IMR-90 (cell line): ENCODE data around the gene CDH22. TPM values are rescaled to one million over a fixed set of nuclear protein-coding genes. Genes with fewer than 3 reads are reported as not detected.

Experiments
- ATAC-seq: fragments of 200-7000 bp; cut with Tn5 transposase; 2 replicates; pipeline ENCODE4 v1.9.1; 2020; ENCODE audit warnings: low read depth, mild to moderate bottlenecking, moderate library complexity
- BruUV-seq: library from RNA; stranded (reverse); fragments of 400-500 nt; replicated peaks from 2 replicates; lab custom pipeline; 2021; lab: Mats Ljungman, UMichigan
- CTCF ChIA-PET: fragments of 300-600 bp; formaldehyde crosslinking; extraction: SDS; loops from one replicate; lab custom pipeline; 2021; ENCODE audit warnings: antibody characterized with exemption; lab: Yijun Ruan, JAX
- POLR2A ChIA-PET: fragments of 300-600 bp; sonication (Branson Sonifier 250); formaldehyde crosslinking; loops from one replicate; lab custom pipeline; 2022; ENCODE audit warnings: antibody characterized with exemption; ENCODE audit not compliant: unreplicated experiment; lab: Charles Lee
- DNase-seq: peaks from one replicate; pipeline ENCODE4 v3.0.0; 2013
- H2AFZ ChIP-seq: replicated peaks from 2 replicates; pipeline ENCODE3; 2013; ENCODE audit warnings: low read length, mild to moderate bottlenecking; ENCODE audit not compliant: poor library complexity
- H2AK5ac ChIP-seq: 2 replicates; pipeline ENCODE4 v1.6.1; 2013; ENCODE audit warnings: low read depth, low read length, inconsistent platforms
- H2AK9ac ChIP-seq: replicated peaks from 2 replicates; pipeline ENCODE3; 2013; ENCODE audit warnings: mild to moderate bottlenecking, low read depth, low read length, moderate library complexity; ENCODE audit not compliant: poor library complexity
- H2BK120ac ChIP-seq: 2 replicates; pipeline ENCODE4 v1.6.1; 2013; ENCODE audit warnings: low read depth, low read length, inconsistent platforms
- H2BK15ac ChIP-seq: 3 replicates; pipeline ENCODE4 v1.6.1; 2013; ENCODE audit warnings: low read depth, low read length, inconsistent platforms
- H2BK20ac ChIP-seq: 2 replicates; pipeline ENCODE4 v1.6.1; 2013; ENCODE audit warnings: low read depth, mild to moderate bottlenecking, inconsistent platforms, low read length, moderate library complexity
- H2BK5ac ChIP-seq: 2 replicates; pipeline ENCODE4 v1.6.1; 2013; ENCODE audit warnings: mild to moderate bottlenecking, low read depth, low read length, inconsistent platforms; ENCODE audit not compliant: poor library complexity, severe bottlenecking
- H3K14ac ChIP-seq: replicated peaks from 2 replicates; pipeline ENCODE4 v1.6.1; 2013; ENCODE audit warnings: low read depth, low read length, inconsistent platforms
- H3K18ac ChIP-seq: 2 replicates; pipeline ENCODE4 v1.6.1; 2013; ENCODE audit warnings: low read depth, low read length, control low read depth
- H3K23ac ChIP-seq: 2 replicates; pipeline ENCODE4 v1.6.1; 2013; ENCODE audit warnings: low read depth, low read length, inconsistent platforms
- H3K27ac ChIP-seq: 2 replicates; pipeline ENCODE4 v1.5.1; 2013; ENCODE audit warnings: mild to moderate bottlenecking, control low read depth, low read length; ENCODE audit not compliant: insufficient read depth
- H3K27me3 ChIP-seq: 2 replicates; pipeline ENCODE4 v1.6.1; 2013; ENCODE audit warnings: low read length; ENCODE audit not compliant: control insufficient read depth, insufficient read depth
- H3K36me3 ChIP-seq: 2 replicates; pipeline ENCODE4 v1.6.1; 2013; ENCODE audit warnings: low read length, mixed read lengths; ENCODE audit not compliant: control insufficient read depth, insufficient read depth
- H3K4ac ChIP-seq: 2 replicates; pipeline ENCODE4 v1.6.1; 2013; ENCODE audit warnings: low read depth, low read length, inconsistent platforms
- H3K4me1 ChIP-seq: 2 replicates; pipeline ENCODE4 v1.6.1; 2013; ENCODE audit warnings: low read length, mixed read lengths; ENCODE audit not compliant: control insufficient read depth, insufficient read depth
- H3K4me2 ChIP-seq: 2 replicates; pipeline ENCODE4 v1.6.1; 2013; ENCODE audit warnings: low read depth, mild to moderate bottlenecking, control low read depth, low read length, moderate library complexity
- H3K4me3 ChIP-seq: 2 replicates; pipeline ENCODE4 v1.5.1; 2013; ENCODE audit warnings: low read depth, mild to moderate bottlenecking, control low read depth, low read length, moderate library complexity; ENCODE audit not compliant: insufficient read depth
- H3K56ac ChIP-seq: 2 replicates; pipeline ENCODE4 v1.6.1; 2013; ENCODE audit warnings: low read length, inconsistent platforms; ENCODE audit not compliant: insufficient read depth; ENCODE audit errors: extremely low read depth
- H3K79me1 ChIP-seq, 2 experiments: 2 replicates each; pipeline ENCODE4 v1.6.1; 2013; ENCODE audit warnings: low read length in 2 of 2, inconsistent platforms in 1 of 2, low read depth in 1 of 2
- H3K9ac ChIP-seq: 2 replicates; pipeline ENCODE4 v1.6.1; 2013; ENCODE audit warnings: low read depth, low read length, control low read depth
- H3K9me1 ChIP-seq: 2 replicates; pipeline ENCODE4 v1.6.1; 2013; ENCODE audit warnings: low read length, inconsistent platforms; ENCODE audit not compliant: insufficient read depth
- H3K9me3 ChIP-seq: 2 replicates; pipeline ENCODE4 v1.6.1; 2013; ENCODE audit warnings: low read length; ENCODE audit not compliant: control insufficient read depth, insufficient read depth
- H4K20me1 ChIP-seq: 2 replicates; pipeline ENCODE4 v1.6.1; 2013; ENCODE audit warnings: low read length, inconsistent platforms; ENCODE audit not compliant: insufficient read depth
- H4K5ac ChIP-seq: 2 replicates; pipeline ENCODE4 v1.6.1; 2013; ENCODE audit warnings: mild to moderate bottlenecking, low read depth, low read length, control low read depth
- H4K8ac ChIP-seq, 2 experiments: 2 replicates each; pipeline ENCODE4 v1.6.1; 2013; ENCODE audit warnings: low read depth in 2 of 2, low read length in 2 of 2, control low read depth in 1 of 2, inconsistent platforms in 1 of 2
- H4K91ac ChIP-seq: 2 replicates; pipeline ENCODE4 v1.6.1; 2013; ENCODE audit warnings: low read depth, low read length, inconsistent platforms; ENCODE audit not compliant: insufficient read depth
- BHLHE40 ChIP-seq: fragments of 150-350 bp; IDR thresholded peaks from 2 replicates; pipeline ENCODE4 v1.6.1; 2016; ENCODE audit warnings: mild to moderate bottlenecking, low read depth, low read length
- CEBPB ChIP-seq: IDR thresholded peaks from 2 replicates; pipeline ENCODE4 v1.6.1; 2012; ENCODE audit warnings: low read depth, low read length, improper control_type of control experiment
- CHD1 ChIP-seq: IDR thresholded peaks from 2 replicates; pipeline ENCODE4 v1.6.1; 2012; ENCODE audit warnings: low read depth, low read length, improper control_type of control experiment
- FOS ChIP-seq: fragments of 150-350 bp; IDR thresholded peaks from 2 replicates; pipeline ENCODE4 v1.6.1; 2016; ENCODE audit warnings: low read depth, low read length
- MAFK ChIP-seq: IDR thresholded peaks from 2 replicates; pipeline ENCODE4 v1.6.1; 2012; ENCODE audit warnings: low read depth, low read length, improper control_type of control experiment
- MAZ ChIP-seq: IDR thresholded peaks from 2 replicates; pipeline ENCODE4 v1.6.1; 2012; ENCODE audit warnings: low read depth, mild to moderate bottlenecking, low read length, improper control_type of control experiment, moderate library complexity, borderline replicate concordance
- MXI1 ChIP-seq: IDR thresholded peaks from 2 replicates; pipeline ENCODE4 v1.6.1; 2012; ENCODE audit warnings: low read depth, mild to moderate bottlenecking, low read length, moderate library complexity, borderline replicate concordance
- NFE2L2 ChIP-seq: fragments of 150-350 bp; IDR thresholded peaks from 2 replicates; pipeline ENCODE4 v1.6.1; 2016; ENCODE audit warnings: low read depth, mild to moderate bottlenecking, low read length
- POLR2A ChIP-seq: IDR thresholded peaks from 2 replicates; pipeline ENCODE4 v1.6.1; 2012; ENCODE audit warnings: mild to moderate bottlenecking, low read depth, low read length
- RAD21 ChIP-seq: IDR thresholded peaks from 2 replicates; pipeline ENCODE4 v1.6.1; 2012; ENCODE audit warnings: low read length, improper control_type of control experiment
- RCOR1 ChIP-seq: IDR thresholded peaks from 2 replicates; pipeline ENCODE4 v1.6.1; 2012; ENCODE audit warnings: mild to moderate bottlenecking, low read length, improper control_type of control experiment; ENCODE audit not compliant: insufficient replicate concordance
- RFX5 ChIP-seq: IDR thresholded peaks from 2 replicates; pipeline ENCODE4 v1.8.0; 2012; ENCODE audit warnings: low read depth, mild to moderate bottlenecking, low read length, moderate library complexity
- SMC3 ChIP-seq: fragments of 150-350 bp; IDR thresholded peaks from 2 replicates; pipeline ENCODE4 v1.6.1; 2016; ENCODE audit warnings: low read depth, mild to moderate bottlenecking, antibody characterized with exemption, low read length, moderate library complexity
- WGBS, 2 experiments: methylation state at CpG; one replicate each; pipeline versions ENCODE4 v1.1.5 to v1.1.7; 2013; ENCODE audit warnings: missing lambda C conversion rate in 2 of 2; ENCODE audit not compliant: insufficient read length in 1 of 2; ENCODE audit errors: extremely low coverage in 2 of 2; 5-methylcytosine and 5-hydroxymethylcytosine counted together
- dilution Hi-C: fragments of 300-500 bp; cut with HindIII; formaldehyde crosslinking; loops from one replicate; pipeline ENCODE4 v1.14.3; 2018; ENCODE audit warnings: low sequenced_read_pairs; ENCODE audit not compliant: unreplicated experiment
- in situ Hi-C: fragments of 300-500 bp; cut with MboI; formaldehyde crosslinking; loops from 3 replicates; pipeline ENCODE4 v1.14.3; 2019; ENCODE audit warnings: low sequenced_read_pairs, inconsistent platforms, mixed read lengths
- intact Hi-C: fragments of 100-400 bp; cut with micrococcal nuclease; formaldehyde crosslinking; loops from 2 replicates; pipeline ENCODE4 v1.10.0; 2022
- polyA plus RNA-seq, 3 experiments: library from polyadenylated mRNA; depleted of rRNA; stranded (reverse); fragments of >200 nt; gene quantifications; 2 replicates each; pipeline ENCODE4 v1.2.3, GENCODE V29; 2012; ENCODE audit warnings: low replicate concordance in 1 of 3
- total RNA-seq: library from RNA; depleted of rRNA; stranded (reverse); fragments of >200 nt; gene quantifications from 2 replicates; pipeline ENCODE4 v1.2.3, GENCODE V29; 2012
- TF ChIP-seq, protein P1 (sequence below): fragments of 150-350 bp; IDR thresholded peaks from 2 replicates; pipeline ENCODE4 v1.6.1; 2016; ENCODE audit warnings: low read depth, mild to moderate bottlenecking, low read length, moderate library complexity, borderline replicate concordance
- TF ChIP-seq, protein P2 (sequence below): fragments of 150-350 bp; IDR thresholded peaks from 2 replicates; pipeline ENCODE4 v1.6.1; 2017; ENCODE audit warnings: mild to moderate bottlenecking, antibody characterized with exemption, low read length, low read depth
- TF ChIP-seq, protein P3 (sequence below): conservative IDR thresholded peaks from 2 replicates; pipeline ENCODE4 v1.5.1; 2012; ENCODE audit warnings: mild to moderate bottlenecking, low read depth, low read length, improper control_type of control experiment

The CDH22 gene
- total and polyA plus RNA-seq, 2 of the 4 experiments (the other 2 are of a cell fraction): not detected

GRCh38 chr20:46298374-46298773, 9.9 kb downstream of the CDH22 start:
- WGBS, 2 experiments: 81 to 100% methylated on average over 3 of the region's 3 CpGs
- Histone ChIP-seq H2AK9ac (no peak overlapping the region), H3K79me1 (no peaks in the 10 kb centered on the region), H2BK120ac (no peak overlapping the region), H3K23ac (no peak overlapping the region), H4K91ac (no peak overlapping the region), H3K9me1 (no peaks in the 10 kb centered on the region), H2AFZ (no peak overlapping the region), H3K4ac (no peak overlapping the region), H3K27me3 (peaks cover 28% of the 10 kb centered on the region), H4K5ac (no peak overlapping the region), H2AK5ac (no peak overlapping the region), H3K4me1 (no peaks in the 10 kb centered on the region), H4K20me1 (no peaks in the 10 kb centered on the region), H3K9me3 (no peaks in the 10 kb centered on the region), H3K27ac (no peak overlapping the region), H2BK5ac (no peak overlapping the region), H3K4me2 (no peak overlapping the region), H2BK20ac (no peak overlapping the region), H4K8ac (no peak overlapping the region), H3K56ac (no peak overlapping the region), H3K4me3 (no peak overlapping the region), H3K36me3 (no peaks in the 10 kb centered on the region), H3K18ac (no peak overlapping the region), H3K14ac (no peak overlapping the region), H3K9ac (no peak overlapping the region), H2BK15ac (no peak overlapping the region)
- dilution Hi-C loops (no loop called here), intact Hi-C loops (no loop called here), in situ Hi-C loops (no loop called here)
- ChIA-PET POLR2A (no interaction called here), CTCF (interaction anchor here (0.6 kb wide), 1 partner anchor 8 kb away, joined by 3 read pairs; no protein-coding TSS in a partner anchor)
- DNase-seq (no peak), ATAC-seq (no peak)
- no peak for TF ChIP-seq FOS
- TF ChIP-seq, protein P1, sequence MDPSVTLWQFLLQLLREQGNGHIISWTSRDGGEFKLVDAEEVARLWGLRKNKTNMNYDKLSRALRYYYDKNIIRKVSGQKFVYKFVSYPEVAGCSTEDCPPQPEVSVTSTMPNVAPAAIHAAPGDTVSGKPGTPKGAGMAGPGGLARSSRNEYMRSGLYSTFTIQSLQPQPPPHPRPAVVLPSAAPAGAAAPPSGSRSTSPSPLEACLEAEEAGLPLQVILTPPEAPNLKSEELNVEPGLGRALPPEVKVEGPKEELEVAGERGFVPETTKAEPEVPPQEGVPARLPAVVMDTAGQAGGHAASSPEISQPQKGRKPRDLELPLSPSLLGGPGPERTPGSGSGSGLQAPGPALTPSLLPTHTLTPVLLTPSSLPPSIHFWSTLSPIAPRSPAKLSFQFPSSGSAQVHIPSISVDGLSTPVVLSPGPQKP: no peak
- no peak for TF ChIP-seq CEBPB
- no peak for TF ChIP-seq MXI1
- TF ChIP-seq POLR2A: no peak
- no peak for TF ChIP-seq NFE2L2
- TF ChIP-seq SMC3: no peak
- no peak for TF ChIP-seq CHD1
- TF ChIP-seq BHLHE40: no peak
- TF ChIP-seq, protein P2, sequence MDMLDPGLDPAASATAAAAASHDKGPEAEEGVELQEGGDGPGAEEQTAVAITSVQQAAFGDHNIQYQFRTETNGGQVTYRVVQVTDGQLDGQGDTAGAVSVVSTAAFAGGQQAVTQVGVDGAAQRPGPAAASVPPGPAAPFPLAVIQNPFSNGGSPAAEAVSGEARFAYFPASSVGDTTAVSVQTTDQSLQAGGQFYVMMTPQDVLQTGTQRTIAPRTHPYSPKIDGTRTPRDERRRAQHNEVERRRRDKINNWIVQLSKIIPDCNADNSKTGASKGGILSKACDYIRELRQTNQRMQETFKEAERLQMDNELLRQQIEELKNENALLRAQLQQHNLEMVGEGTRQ: no peak
- no peak for TF ChIP-seq RFX5
- TF ChIP-seq RCOR1: no peak
- TF ChIP-seq, protein P3, sequence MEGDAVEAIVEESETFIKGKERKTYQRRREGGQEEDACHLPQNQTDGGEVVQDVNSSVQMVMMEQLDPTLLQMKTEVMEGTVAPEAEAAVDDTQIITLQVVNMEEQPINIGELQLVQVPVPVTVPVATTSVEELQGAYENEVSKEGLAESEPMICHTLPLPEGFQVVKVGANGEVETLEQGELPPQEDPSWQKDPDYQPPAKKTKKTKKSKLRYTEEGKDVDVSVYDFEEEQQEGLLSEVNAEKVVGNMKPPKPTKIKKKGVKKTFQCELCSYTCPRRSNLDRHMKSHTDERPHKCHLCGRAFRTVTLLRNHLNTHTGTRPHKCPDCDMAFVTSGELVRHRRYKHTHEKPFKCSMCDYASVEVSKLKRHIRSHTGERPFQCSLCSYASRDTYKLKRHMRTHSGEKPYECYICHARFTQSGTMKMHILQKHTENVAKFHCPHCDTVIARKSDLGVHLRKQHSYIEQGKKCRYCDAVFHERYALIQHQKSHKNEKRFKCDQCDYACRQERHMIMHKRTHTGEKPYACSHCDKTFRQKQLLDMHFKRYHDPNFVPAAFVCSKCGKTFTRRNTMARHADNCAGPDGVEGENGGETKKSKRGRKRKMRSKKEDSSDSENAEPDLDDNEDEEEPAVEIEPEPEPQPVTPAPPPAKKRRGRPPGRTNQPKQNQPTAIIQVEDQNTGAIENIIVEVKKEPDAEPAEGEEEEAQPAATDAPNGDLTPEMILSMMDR: no peak
- TF ChIP-seq RAD21: no peak
- no peak for TF ChIP-seq MAFK
- TF ChIP-seq MAZ: no peak
- BruUV-seq: no TSS peak
